CD14-positive monocyte (primary cell): Measurements from ENCODE around the gene LUZP2. TPM values are rescaled to one million over a fixed set of nuclear protein-coding genes. Genes with fewer than 3 reads are reported as not detected.

Experiments used
- DNase-seq, 3 donors: peaks; one replicate each; pipeline ENCODE4 v3.0.0-alpha.2; 2011 to 2022
- H2AFZ ChIP-seq: 2 replicates; pipeline ENCODE4 v1.6.0; 2012; ENCODE audit warnings: mild to moderate bottlenecking, low read depth, low read length, inconsistent platforms; ENCODE audit not compliant: insufficient read depth, poor library complexity, severe bottlenecking
- H3K27ac ChIP-seq, 2 donors: 1 replicate in 1 of 2; 2 replicates in 1 of 2; pipeline ENCODE4 v1.5.1; 2012 to 2013; ENCODE audit warnings: low read length in 2 of 2, control low read depth in 1 of 2, inconsistent platforms in 1 of 2, low read depth in 1 of 2, mild to moderate bottlenecking in 1 of 2
- H3K27me3 ChIP-seq, 2 donors: one replicate each; pipeline versions ENCODE4 v1.6.0 to v1.6.1; 2011 to 2013; ENCODE audit warnings: low read length in 2 of 2; ENCODE audit not compliant: control insufficient read depth in 2 of 2, insufficient read depth in 2 of 2
- H3K36me3 ChIP-seq, 2 donors: replicated peaks in 1 of 2; 1 replicate in 1 of 2; 2 replicates in 1 of 2; pipeline versions ENCODE4 v1.5.1 to v1.6.1; 2012 to 2013; ENCODE audit warnings: low read length in 2 of 2, control low read depth in 1 of 2, inconsistent platforms in 1 of 2, mild to moderate bottlenecking in 1 of 2; ENCODE audit not compliant: insufficient read depth in 2 of 2, control insufficient read depth in 1 of 2
- H3K4me1 ChIP-seq, 2 donors: 1 replicate in 1 of 2; 2 replicates in 1 of 2; pipeline versions ENCODE4 v1.5.1 to v1.6.1; 2012 to 2013; ENCODE audit warnings: low read length in 2 of 2, control low read depth in 1 of 2, inconsistent platforms in 1 of 2, mild to moderate bottlenecking in 1 of 2, moderate library complexity in 1 of 2; ENCODE audit not compliant: insufficient read depth in 2 of 2, control insufficient read depth in 1 of 2
- H3K4me2 ChIP-seq: replicated peaks from 2 replicates; pipeline ENCODE3; 2012; ENCODE audit warnings: low read length, moderate library complexity, mild to moderate bottlenecking; ENCODE audit not compliant: poor library complexity, severe bottlenecking; ENCODE audit errors: extremely low read depth
- H3K4me3 ChIP-seq, 3 experiments: fragments of 200-600 bp in 1 of 3; sonication (generic) in 1 of 3; replicated peaks in 1 of 3; 1 replicate in 2 of 3; 2 replicates in 1 of 3; pipeline ENCODE4 v1.5.1; 2011 to 2013; ENCODE audit warnings: low read length in 3 of 3, mild to moderate bottlenecking in 3 of 3, control low read depth in 2 of 3, low read depth in 2 of 3, inconsistent platforms in 1 of 3, moderate library complexity in 1 of 3
- H3K79me2 ChIP-seq: 2 replicates; pipeline ENCODE4 v1.6.0; 2012; ENCODE audit warnings: mild to moderate bottlenecking, control low read depth, inconsistent platforms, low read length, moderate library complexity; ENCODE audit not compliant: insufficient read depth
- H3K9ac ChIP-seq: 2 replicates; pipeline ENCODE4 v1.6.0; 2017; ENCODE audit warnings: low read length, mild to moderate bottlenecking; ENCODE audit not compliant: insufficient read depth, poor library complexity, severe bottlenecking
- H3K9me3 ChIP-seq, 2 donors: replicated peaks in 1 of 2; 1 replicate in 1 of 2; 2 replicates in 1 of 2; pipeline versions ENCODE4 v1.5.1 to v1.6.1; 2012 to 2013; ENCODE audit warnings: low read length in 2 of 2, control low read depth in 1 of 2; ENCODE audit not compliant: control insufficient read depth in 1 of 2, insufficient read depth in 1 of 2
- H4K20me1 ChIP-seq: 2 replicates; pipeline ENCODE4 v1.6.0; 2012; ENCODE audit warnings: mild to moderate bottlenecking, low read length, control low read depth, moderate library complexity; ENCODE audit not compliant: insufficient read depth
- H3K27ac Mint-ChIP-seq, 7 donors: one replicate each; pipeline ENCODE4 v1.8.0; 2020; ENCODE audit warnings: mild to moderate bottlenecking in 7 of 7, mixed read lengths in 7 of 7, moderate library complexity in 6 of 7, inconsistent platforms in 2 of 7
- H3K27me3 Mint-ChIP-seq, 3 donors: one replicate each; pipeline ENCODE4 v1.8.0; 2021 to 2022; ENCODE audit warnings: low read depth in 3 of 3, mild to moderate bottlenecking in 3 of 3, mixed read lengths in 3 of 3, moderate library complexity in 3 of 3, inconsistent platforms in 1 of 3
- H3K36me3 Mint-ChIP-seq, 2 donors: one replicate each; pipeline ENCODE4 v1.8.0; 2020; ENCODE audit warnings: mixed read lengths in 2 of 2, inconsistent platforms in 1 of 2, mild to moderate bottlenecking in 1 of 2
- H3K4me1 Mint-ChIP-seq: one replicate; pipeline ENCODE4 v1.8.0; 2020; ENCODE audit warnings: mild to moderate bottlenecking, mixed read lengths
- H3K4me3 Mint-ChIP-seq, 2 donors: one replicate each; pipeline ENCODE4 v1.8.0; 2020; ENCODE audit warnings: mild to moderate bottlenecking in 2 of 2, mixed read lengths in 2 of 2, moderate library complexity in 1 of 2
- H3K9me3 Mint-ChIP-seq, 7 donors: one replicate each; pipeline ENCODE4 v1.8.0; 2020 to 2022; ENCODE audit warnings: mixed read lengths in 7 of 7, mild to moderate bottlenecking in 6 of 7, moderate library complexity in 6 of 7, inconsistent platforms in 2 of 7
- WGBS: methylation state at CpG from one replicate; pipeline ENCODE4 v1.1.5; 2013; ENCODE audit warnings: missing lambda C conversion rate; ENCODE audit not compliant: insufficient coverage; 5-methylcytosine and 5-hydroxymethylcytosine counted together
- intact Hi-C, 2 donors: fragments of 100-400 bp; cut with micrococcal nuclease; formaldehyde crosslinking; loops; one replicate each; pipeline versions ENCODE4 v1.15.0 to v1.15.1; 2023
- polyA plus RNA-seq, 3 donors: library from polyadenylated mRNA; depleted of rRNA in 1 of 3; unstranded in 2 of 3; stranded (reverse) in 1 of 3; fragments of 300-500 nt in 2 of 3; fragments of >200 nt in 1 of 3; fragmentation: Illumina TruSeq in 2 of 3; gene quantifications; 1 replicate in 2 of 3; 2 replicates in 1 of 3; pipeline ENCODE4 v1.2.3, GENCODE V29; 2012 to 2021
- TF ChIP-seq, protein P1 (sequence below): fragments of 200-600 bp; IDR thresholded peaks from one replicate; pipeline ENCODE4 v1.8.0; 2022; ENCODE audit warnings: antibody characterized with exemption, mild to moderate bottlenecking

LUZP2 gene
- polyA plus RNA-seq, 3 donors: not detected

- Histone ChIP-seq H3K4me2 (no peak overlapping the region), H2AFZ (no peak overlapping the region), H3K27ac (no peak overlapping the region), H3K36me3 (no peaks in the 10 kb centered on the region), H3K9ac (no peak overlapping the region), H3K79me2 (no peaks in the 10 kb centered on the region), H3K27me3 (no peaks in the 10 kb centered on the region), H3K4me1 (no peaks in the 10 kb centered on the region), H3K4me3 (no peak overlapping the region), H3K9me3 (peaks cover 13% of the 10 kb centered on the region in 2 donors), H4K20me1 (no peaks in the 10 kb centered on the region)
- no peak for DNase-seq
- no peaks in the 10 kb centered on the region for H3K4me1 Mint-ChIP-seq
- H3K27me3 Mint-ChIP-seq: no peaks in the 10 kb centered on the region
- TF ChIP-seq, protein P1, sequence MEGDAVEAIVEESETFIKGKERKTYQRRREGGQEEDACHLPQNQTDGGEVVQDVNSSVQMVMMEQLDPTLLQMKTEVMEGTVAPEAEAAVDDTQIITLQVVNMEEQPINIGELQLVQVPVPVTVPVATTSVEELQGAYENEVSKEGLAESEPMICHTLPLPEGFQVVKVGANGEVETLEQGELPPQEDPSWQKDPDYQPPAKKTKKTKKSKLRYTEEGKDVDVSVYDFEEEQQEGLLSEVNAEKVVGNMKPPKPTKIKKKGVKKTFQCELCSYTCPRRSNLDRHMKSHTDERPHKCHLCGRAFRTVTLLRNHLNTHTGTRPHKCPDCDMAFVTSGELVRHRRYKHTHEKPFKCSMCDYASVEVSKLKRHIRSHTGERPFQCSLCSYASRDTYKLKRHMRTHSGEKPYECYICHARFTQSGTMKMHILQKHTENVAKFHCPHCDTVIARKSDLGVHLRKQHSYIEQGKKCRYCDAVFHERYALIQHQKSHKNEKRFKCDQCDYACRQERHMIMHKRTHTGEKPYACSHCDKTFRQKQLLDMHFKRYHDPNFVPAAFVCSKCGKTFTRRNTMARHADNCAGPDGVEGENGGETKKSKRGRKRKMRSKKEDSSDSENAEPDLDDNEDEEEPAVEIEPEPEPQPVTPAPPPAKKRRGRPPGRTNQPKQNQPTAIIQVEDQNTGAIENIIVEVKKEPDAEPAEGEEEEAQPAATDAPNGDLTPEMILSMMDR: no peak
- intact Hi-C loops: no loop called here
- no CpG with 5 or more reads among the region's 1 CpG for WGBS
- peaks cover 2 to 12% (median 3%) of the 10 kb centered on the region in 7 donors for H3K9me3 Mint-ChIP-seq
- no peaks in the 10 kb centered on the region for H3K36me3 Mint-ChIP-seq
- H3K4me3 Mint-ChIP-seq: no peak overlapping the region
- no peak overlapping the region for H3K27ac Mint-ChIP-seq
Observed at GRCh38 chr11:24934733-24935439, 438.0 kb downstream of the LUZP2 start.

- no peaks in the 10 kb centered on the region for H3K4me1 Mint-ChIP-seq
- no peaks in the 10 kb centered on the region for H3K36me3 Mint-ChIP-seq
- Histone ChIP-seq H3K4me1 (no peaks in the 10 kb centered on the region), H4K20me1 (no peaks in the 10 kb centered on the region), H3K4me2 (no peak overlapping the region), H3K27me3 (no peaks in the 10 kb centered on the region), H2AFZ (no peak overlapping the region), H3K79me2 (no peaks in the 10 kb centered on the region), H3K27ac (no peak overlapping the region), H3K9ac (no peak overlapping the region), H3K4me3 (no peak overlapping the region), H3K36me3 (no peaks in the 10 kb centered on the region), H3K9me3 (no peaks in the 10 kb centered on the region)
- intact Hi-C loops: no loop called here
- peaks cover 0 to 3% (median 2%) of the 10 kb centered on the region in 7 donors for H3K9me3 Mint-ChIP-seq
- TF ChIP-seq, protein P1: no peak
- H3K27ac Mint-ChIP-seq: no peak overlapping the region
- no peaks in the 10 kb centered on the region for H3K27me3 Mint-ChIP-seq
- DNase-seq: no peak
- WGBS: 75% methylated on average over 1 of the region's 3 CpGs
- no peak overlapping the region for H3K4me3 Mint-ChIP-seq
Observed at GRCh38 chr11:24944891-24945290, 448.0 kb downstream of the LUZP2 start.
